AG08396 (cell line): ENCODE measurements around the gene SHROOM2.

Source experiments
- DNase-seq: peaks from one replicate; pipeline ENCODE4 v3.0.0; 2012; ENCODE audit warnings: low spot score, mixed read lengths

Gene SHROOM2

DNA sequence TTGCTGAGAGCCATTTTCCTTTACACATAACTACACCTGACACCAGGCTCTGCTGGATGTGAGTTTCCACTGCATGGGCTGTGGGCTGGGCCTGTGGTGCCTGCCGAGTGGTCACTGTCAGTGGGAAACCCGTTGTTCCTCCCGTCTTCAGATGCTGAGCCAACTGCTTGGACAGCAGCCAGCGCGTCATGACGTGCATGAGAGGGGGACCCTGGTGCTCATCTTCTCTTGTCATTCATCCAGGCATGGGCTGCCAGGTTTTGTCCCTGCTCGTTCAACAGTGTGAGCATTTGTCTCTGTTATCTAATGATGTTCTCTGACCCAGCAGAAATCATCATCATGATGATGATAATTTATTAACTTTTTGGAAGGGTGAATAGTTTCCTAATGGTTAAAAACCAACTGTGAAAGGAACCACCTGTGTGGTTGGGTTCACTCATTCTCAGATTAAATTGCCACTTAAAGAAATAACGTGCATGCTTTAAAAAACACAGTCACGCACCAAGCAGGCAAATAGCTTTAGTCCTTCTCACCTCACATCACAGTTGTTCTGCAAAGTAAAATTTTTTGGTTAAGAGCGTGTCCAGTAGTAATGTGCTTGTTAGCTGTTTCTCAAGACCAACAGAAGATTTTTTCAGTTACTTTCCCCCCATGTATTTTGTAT lies 161.0 kb downstream of the SHROOM2 start:
- no peak for DNase-seq

- DNase-seq, result no peak
Observed at GRCh38 chrX:9948406-9948805, 162.2 kb downstream of the SHROOM2 start.

GRCh38 chrX:9952300-9952699 lies 166.1 kb downstream of the SHROOM2 start:
- DNase-seq, result no peak

DNA sequence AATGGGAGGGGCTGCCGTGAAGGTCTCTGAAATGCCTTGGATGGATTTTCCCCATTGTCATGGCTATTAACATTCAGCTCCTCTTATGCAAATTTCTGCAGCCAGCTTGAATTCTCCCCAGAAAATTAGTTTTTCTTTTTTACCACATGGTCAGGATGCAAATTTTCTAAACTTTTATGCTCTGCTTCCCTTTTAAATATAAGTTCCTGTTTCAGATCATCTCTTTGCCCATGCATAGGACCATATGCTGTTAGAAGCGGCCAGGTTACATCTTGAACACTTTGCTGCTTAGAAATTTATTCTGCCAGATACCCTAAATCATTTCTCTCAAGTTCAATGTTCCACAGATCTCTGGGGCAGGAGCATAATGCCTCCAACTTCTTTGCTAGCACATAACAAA lies 167.2 kb downstream of the SHROOM2 start:
- DNase-seq, result no peak

GRCh38 chrX:9955506-9955905 lies 169.3 kb downstream of the SHROOM2 start:
- DNase-seq, result peak; percentile 63

DNA sequence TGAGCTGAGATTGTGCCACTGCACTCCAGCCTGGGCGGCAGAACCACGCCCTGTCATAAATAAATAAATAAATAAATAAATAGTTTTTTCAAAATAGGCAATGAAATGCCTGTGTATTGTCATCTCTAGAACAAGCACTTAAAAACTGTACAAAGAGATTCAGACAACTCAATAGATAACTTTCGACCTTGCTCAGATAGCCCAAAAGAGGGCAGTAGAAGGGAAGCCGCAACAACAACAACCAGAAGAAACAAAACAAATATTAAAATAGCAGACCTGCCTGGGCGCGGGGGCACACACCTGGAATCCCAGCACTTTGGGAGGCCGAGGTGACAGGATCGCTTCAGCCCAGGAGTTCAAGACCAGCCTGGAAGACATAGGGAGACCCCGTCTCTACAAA lies 171.5 kb downstream of the SHROOM2 start:
- DNase-seq, result no peak

GRCh38 chrX:9958183-9958582 lies 172.0 kb downstream of the SHROOM2 start:
- no peak for DNase-seq

GRCh38 chrX:9961750-9962149 lies 175.5 kb downstream of the SHROOM2 start:
- no peak for DNase-seq

DNA sequence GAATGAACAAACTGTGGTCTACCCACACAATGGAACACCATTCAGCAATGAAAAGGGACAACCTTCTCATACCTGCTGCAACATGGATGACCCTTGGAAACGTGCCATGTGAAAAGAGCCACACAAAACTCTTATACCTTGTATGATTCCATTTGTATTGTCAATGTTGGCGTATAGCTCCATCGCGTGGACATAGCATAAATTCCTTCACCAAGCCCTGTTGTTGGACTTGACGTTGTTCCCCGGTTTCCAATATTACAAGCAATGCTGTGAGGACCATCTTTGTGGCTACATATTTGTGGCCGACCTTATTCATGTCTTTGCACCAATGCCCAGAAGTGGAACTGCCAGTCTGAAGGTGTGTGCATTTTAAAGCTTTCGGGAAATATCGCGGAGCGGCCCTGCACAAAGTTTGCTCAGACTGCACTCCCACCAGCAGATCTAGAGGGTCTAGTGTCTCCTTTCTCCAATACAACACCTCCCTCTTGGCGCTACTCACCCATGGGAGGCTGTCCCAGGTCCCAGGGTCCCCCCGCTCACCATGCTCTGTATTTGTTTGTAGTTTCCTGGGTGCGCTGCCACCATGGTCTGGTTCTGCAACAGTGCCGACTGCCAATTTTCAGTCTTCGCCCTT lies 180.7 kb downstream of the SHROOM2 start, which contains the start of gene CLDN34:
Gene CLDN34 (plus strand): TSS at position 584 of the 634 bp plus-strand sequence. CDS start 0 bp downstream, at position 584.
- DNase-seq, result no peak

DNA sequence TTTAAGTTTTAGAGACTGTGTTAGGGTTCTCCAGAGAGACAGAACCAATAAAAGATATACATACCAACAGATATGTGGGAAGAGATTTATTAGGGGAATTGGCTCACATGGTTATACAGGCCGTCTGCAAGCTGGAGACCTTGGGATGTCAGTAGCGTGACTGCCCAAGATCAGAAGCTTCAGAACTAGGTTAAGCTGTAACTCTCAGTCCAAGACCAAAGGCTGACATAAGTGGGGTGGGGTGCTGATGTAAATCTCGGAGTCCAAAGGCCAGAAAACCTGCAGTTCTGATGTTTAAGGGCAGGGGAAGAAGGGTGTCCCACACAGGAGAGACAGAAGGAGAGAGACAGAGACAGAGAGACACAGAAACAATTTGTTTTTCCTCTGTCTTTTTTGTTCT lies 191.4 kb downstream of the SHROOM2 start:
- DNase-seq, result no peak

- DNase-seq, result no peak
Observed at GRCh38 chrX:9980401-9980800, 194.2 kb downstream of the SHROOM2 start.

DNA sequence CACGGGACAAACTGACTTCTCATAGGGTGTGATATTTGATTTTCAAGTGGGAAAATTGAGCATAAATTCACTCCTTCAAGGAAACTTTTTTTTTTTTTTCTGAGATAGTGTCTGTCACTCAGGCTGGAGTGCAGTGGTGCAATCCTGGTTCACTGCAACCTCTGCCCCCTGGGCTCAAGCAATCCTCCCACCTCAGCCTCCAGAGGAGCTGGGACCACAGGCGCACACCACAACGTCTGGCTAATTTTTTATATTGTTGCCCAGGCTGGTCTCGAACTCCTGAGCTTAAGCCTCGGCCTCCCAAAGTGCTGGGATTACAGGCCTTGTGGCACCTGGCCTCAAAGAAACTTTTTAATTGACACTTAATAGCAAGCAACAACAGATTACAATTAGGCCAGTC lies 194.7 kb downstream of the SHROOM2 start:
- no peak for DNase-seq

GRCh38 chrX:9983441-9983840 lies 197.2 kb downstream of the SHROOM2 start:
- no peak for DNase-seq

GRCh38 chrX:9983846-9984245 lies 197.6 kb downstream of the SHROOM2 start:
- DNase-seq, result no peak

DNA sequence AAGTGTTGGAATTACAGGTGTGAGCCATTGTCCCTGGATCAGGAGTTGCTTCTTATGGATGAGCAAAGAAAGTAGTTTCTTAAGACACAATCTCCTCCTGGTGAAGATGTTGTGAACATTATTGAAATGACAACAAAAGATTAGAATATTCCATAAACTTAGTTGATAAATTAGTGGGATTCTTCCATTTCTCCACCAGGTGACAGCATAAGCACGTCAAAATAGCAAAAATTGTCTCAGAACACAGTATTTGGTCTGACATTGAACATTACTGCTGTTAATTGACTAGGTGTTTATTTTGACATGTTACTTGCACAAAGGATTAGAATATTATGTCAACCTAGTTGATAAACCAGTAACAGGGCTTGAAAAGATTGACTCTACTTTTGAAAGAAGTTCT lies 202.5 kb downstream of the SHROOM2 start:
- no peak for DNase-seq

DNA sequence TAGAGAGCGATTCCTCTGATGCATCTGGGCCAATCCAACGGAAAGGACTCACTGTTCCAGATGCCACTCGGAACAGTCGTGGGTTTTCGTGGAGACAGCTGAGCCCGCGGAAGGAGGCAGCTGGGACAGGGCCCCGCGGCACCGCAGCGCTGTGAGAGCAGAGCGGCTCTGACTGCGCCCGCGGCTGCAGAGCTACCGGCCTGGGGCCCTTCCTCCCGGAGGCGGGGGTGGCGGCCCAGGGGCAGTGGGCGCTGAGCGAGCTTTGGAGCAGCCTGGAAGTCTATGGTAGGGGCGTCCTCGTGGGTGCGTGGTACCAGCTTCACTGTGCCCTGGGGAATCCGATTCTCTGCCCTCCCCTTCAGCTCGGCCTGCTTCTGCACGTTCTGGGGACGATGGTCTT lies 205.8 kb downstream of the SHROOM2 start:
- DNase-seq, result no peak

GRCh38 chrX:9992724-9993123 lies 206.5 kb downstream of the SHROOM2 start:
- no peak for DNase-seq

DNA sequence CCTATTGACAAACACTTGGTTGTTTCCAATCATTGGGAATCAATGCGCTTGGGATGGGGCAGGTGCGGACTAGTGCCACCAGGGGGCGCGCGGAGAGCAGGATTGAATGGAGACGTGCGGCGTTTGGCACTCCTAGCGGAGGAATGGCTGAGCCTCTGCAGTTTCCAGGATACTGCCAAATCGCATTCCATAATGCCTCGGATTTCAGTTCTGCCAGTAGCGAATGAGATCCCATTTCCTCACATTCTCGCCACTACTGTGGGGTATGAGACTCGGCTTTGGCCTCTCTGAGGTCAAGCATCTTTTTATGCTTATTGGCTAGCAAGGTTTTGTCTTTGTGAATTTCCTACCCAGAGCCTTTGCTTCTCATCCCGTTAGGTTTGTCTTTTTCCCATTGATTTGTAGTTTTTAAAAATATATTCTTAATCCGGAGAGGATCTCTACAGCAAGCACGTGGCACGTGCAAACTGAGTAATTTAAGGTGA lies 209.7 kb downstream of the SHROOM2 start:
- peak; percentile 87 for DNase-seq

GRCh38 chrX:9997041-9997440 lies 210.8 kb downstream of the SHROOM2 start:
- DNase-seq, result no peak

DNA sequence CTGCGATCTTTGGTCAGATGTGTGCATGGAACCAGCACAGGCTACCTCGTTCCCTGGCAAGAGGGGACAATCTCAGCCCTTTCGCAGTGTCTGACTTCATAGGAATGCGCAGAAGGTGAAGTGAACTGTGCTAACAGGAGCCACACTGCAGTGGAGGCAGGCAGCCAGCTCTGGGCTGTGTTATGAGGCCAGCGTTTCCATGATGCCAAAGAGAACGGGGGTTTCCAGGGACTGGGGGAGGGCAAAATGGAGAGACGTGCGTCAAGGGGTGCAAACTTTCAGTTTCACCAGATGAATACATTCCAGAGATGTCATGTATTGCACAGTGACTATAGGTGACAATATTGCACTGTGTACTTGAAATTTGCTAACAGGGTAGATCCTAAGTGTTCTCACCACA lies 211.3 kb downstream of the SHROOM2 start:
- DNase-seq, result no peak
